Calu3 (cell line): ENCODE results near the gene SH3PXD2A. TPM values are rescaled to one million over a fixed set of nuclear protein-coding genes. Genes with fewer than 3 reads are reported as not detected.

Experiments
- BruUV-seq: library from RNA; stranded (reverse); fragments of 400-500 nt; replicated peaks from 2 replicates; lab custom pipeline; 2021; lab: Mats Ljungman, UMichigan
- CTCF ChIA-PET: fragments of 300-600 bp; sonication (Branson Sonifier 250); formaldehyde crosslinking; loops from one replicate; lab custom pipeline; 2022; ENCODE audit warnings: antibody characterized with exemption; lab: Charles Lee
- DNase-seq: peaks from one replicate; pipeline ENCODE4 v3.0.0; 2022
- H3K27ac Mint-ChIP-seq: one replicate; pipeline ENCODE4 v1.8.0; 2022; ENCODE audit warnings: mixed read lengths; ENCODE audit not compliant: unreplicated experiment
- H3K27me3 Mint-ChIP-seq: one replicate; pipeline ENCODE4 v1.8.0; 2022; ENCODE audit warnings: mixed read lengths; ENCODE audit not compliant: unreplicated experiment
- H3K36me3 Mint-ChIP-seq: one replicate; pipeline ENCODE4 v1.8.0; 2022; ENCODE audit warnings: mild to moderate bottlenecking, moderate library complexity, mixed read lengths; ENCODE audit not compliant: insufficient read depth, unreplicated experiment
- H3K4me1 Mint-ChIP-seq: one replicate; pipeline ENCODE4 v1.8.0; 2022; ENCODE audit warnings: mild to moderate bottlenecking, low read depth, mixed read lengths; ENCODE audit not compliant: unreplicated experiment
- H3K4me3 Mint-ChIP-seq: one replicate; pipeline ENCODE4 v1.8.0; 2022; ENCODE audit warnings: mild to moderate bottlenecking, low read depth, moderate library complexity, mixed read lengths; ENCODE audit not compliant: unreplicated experiment
- H3K9me3 Mint-ChIP-seq: one replicate; pipeline ENCODE4 v1.8.0; 2022; ENCODE audit warnings: low read depth, mixed read lengths; ENCODE audit not compliant: unreplicated experiment
- CTCF ChIP-seq: fragments of 200-600 bp; IDR thresholded peaks from one replicate; pipeline ENCODE4 v1.8.0; 2022; ENCODE audit warnings: antibody characterized with exemption; ENCODE audit not compliant: unreplicated experiment
- intact Hi-C: fragments of 100-400 bp; cut with micrococcal nuclease; formaldehyde crosslinking; loops from one replicate; pipeline ENCODE4 v1.10.0; 2022; ENCODE audit not compliant: unreplicated experiment
- total RNA-seq: library from RNA; stranded (reverse); gene quantifications from 2 replicates; pipeline ENCODE4 v1.2.3, GENCODE V29; 2022

The SH3PXD2A gene
- total RNA-seq, 1 experiment from 2014 or later: 7.5 TPM

- Mint-ChIP-seq H3K27ac (no peak overlapping the region), H3K27me3 (no peaks in the 10 kb centered on the region), H3K36me3 (no peaks in the 10 kb centered on the region), H3K4me1 (no peaks in the 10 kb centered on the region), H3K4me3 (no peak overlapping the region), H3K9me3 (no peaks in the 10 kb centered on the region)
- intact Hi-C loops: no loop called here
- BruUV-seq: no TSS peak
- CTCF ChIA-PET: interaction anchor here (0.6 kb wide), 1 partner anchor 55 kb away, joined by 5 read pairs; no protein-coding TSS in a partner anchor
- TF ChIP-seq CTCF: no peak
- DNase-seq: no peak
These were observed 53.3 kb downstream of the SH3PXD2A start for GRCh38 chr10:103802081-103802480.

GRCh38 chr10:103800789-103801540 lies 54.4 kb downstream of the SH3PXD2A start:
- CTCF ChIA-PET: interaction anchor here (0.6 kb wide), 1 partner anchor 9 kb away, joined by 3 read pairs; no protein-coding TSS in a partner anchor
- Mint-ChIP-seq H3K27ac (no peak overlapping the region), H3K9me3 (no peaks in the 10 kb centered on the region), H3K4me1 (no peaks in the 10 kb centered on the region), H3K36me3 (no peaks in the 10 kb centered on the region), H3K4me3 (no peak overlapping the region), H3K27me3 (no peaks in the 10 kb centered on the region)
- TF ChIP-seq CTCF: no peak
- BruUV-seq: no TSS peak
- DNase-seq: no peak
- intact Hi-C loops: no loop called here

GRCh38 chr10:103800089-103800488 lies 55.3 kb downstream of the SH3PXD2A start:
- H3K27me3 Mint-ChIP-seq: no peaks in the 10 kb centered on the region
- DNase-seq: no peak
- BruUV-seq: no TSS peak
- no peak overlapping the region for H3K4me3 Mint-ChIP-seq
- CTCF ChIA-PET: no interaction called here
- no peaks in the 10 kb centered on the region for H3K4me1 Mint-ChIP-seq
- no peaks in the 10 kb centered on the region for H3K36me3 Mint-ChIP-seq
- H3K9me3 Mint-ChIP-seq: no peaks in the 10 kb centered on the region
- H3K27ac Mint-ChIP-seq: no peak overlapping the region
- intact Hi-C loops: no loop called here
- TF ChIP-seq CTCF: no peak

GRCh38 chr10:103799341-103799740 lies 56.0 kb downstream of the SH3PXD2A start:
- intact Hi-C loops: no loop called here
- Mint-ChIP-seq H3K4me3 (no peak overlapping the region), H3K27ac (no peak overlapping the region), H3K36me3 (no peaks in the 10 kb centered on the region), H3K4me1 (peaks cover 4% of the 10 kb centered on the region), H3K9me3 (no peaks in the 10 kb centered on the region), H3K27me3 (no peaks in the 10 kb centered on the region)
- DNase-seq: no peak
- no peak for TF ChIP-seq CTCF
- no TSS peak for BruUV-seq
- CTCF ChIA-PET: no interaction called here
